ENCODE data around the gene PPM1D. TPM values are rescaled to one million over a fixed set of nuclear protein-coding genes. Genes with fewer than 3 reads are reported as not detected.
A peak's percentile ranks its signal among the peaks of the same experiment; 100 is the strongest.
"Not testable (repeated sequence)": the region's sequence is repeated elsewhere in the genome, so short reads cannot be mapped to it uniquely, and the experiment has no call there.

Gene PPM1D
- polyA plus RNA-seq, 12 donors = 9.7 to 16.4 (median 10.7) TPM; not detected in 2

DNA sequence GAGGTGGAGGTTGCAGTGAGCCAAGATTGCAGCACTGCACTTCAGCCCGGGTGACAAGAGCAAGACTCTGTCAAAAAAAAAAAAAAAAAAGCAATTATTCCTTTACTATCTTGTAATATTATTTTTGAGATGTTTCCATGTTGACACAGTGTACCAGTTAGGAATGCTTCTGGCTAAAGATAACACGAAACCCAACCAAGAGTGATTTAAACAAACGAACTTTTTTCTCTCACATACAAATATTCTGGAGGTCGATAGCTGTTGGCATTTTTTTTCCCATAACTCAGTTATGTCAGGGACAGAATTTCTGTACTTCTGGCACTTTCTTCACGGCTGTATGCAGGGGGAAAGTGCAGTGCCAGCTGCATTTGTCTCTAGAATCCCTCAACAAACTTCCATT is 9.9 kb upstream of the PPM1D start:
- no peak for DNase-seq

DNA sequence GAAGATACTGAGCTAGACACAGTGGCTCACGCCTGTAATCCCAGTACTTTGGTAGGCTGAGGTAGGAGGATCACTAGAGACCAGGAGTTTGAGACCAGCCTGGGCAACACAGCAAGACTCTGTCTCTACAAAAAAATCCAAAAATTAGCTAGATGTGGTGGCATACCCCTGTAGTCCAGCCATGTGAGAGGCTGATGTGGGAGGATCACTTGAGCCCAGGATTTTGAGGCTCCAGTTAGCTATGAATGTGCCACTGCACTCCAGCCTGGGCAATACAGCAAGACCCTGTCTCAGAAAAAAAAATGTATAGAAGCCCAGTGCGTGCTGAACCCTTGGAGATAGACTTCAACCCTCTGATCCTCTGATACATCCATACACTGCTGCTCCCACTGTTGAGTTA is 7.2 kb upstream of the PPM1D start:
- no peak for DNase-seq

DNA sequence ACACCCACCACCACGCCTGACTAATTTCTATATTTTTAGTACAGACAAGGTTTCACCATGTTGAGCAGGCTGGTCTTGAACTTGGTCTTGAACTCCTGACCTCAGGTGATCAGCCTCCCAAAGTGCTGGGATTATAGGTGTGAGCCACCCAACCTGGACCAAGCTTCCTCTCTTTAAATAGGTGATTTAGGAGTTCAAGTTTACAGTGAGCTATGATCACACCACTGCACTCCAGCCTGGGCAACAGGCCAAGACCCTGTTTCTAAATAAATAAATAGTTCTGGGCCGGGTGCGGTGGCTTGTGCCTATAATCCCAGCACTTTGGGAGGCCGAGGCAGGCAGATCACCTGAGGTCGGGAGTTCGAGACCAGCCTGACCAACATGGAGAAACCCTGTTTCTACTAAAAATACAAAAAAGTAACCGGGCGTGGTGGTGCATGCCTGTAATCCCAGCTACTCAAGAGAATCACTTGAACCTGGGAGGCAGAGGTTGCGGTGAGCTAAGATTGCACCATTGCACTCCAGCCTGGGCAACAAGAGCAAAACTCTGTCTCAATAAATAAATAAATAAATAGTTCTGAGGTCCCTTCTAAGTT is 6.5 kb upstream of the PPM1D start:
- DNase-seq = not testable (repeated sequence)

DNA sequence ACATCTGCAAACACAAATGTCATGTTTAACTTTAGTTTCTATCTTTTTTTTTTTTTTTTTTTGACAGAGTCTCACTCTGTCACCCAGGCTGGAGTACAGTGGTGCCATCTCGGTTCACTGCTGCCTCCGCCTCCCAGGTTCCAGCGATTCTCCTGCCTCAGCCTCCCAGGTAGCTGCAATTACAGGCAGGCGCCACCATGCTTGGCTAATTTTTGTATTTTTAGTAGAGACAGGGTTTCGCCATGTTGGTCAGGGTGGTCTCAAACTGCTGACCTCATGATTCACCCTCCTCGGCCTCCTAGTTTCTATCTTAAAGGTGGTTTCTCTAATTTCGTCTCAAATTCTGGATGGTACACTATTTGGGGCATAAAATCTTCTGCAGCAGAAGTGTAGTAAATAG is 5.8 kb upstream of the PPM1D start:
- DNase-seq = not testable (repeated sequence)

DNA sequence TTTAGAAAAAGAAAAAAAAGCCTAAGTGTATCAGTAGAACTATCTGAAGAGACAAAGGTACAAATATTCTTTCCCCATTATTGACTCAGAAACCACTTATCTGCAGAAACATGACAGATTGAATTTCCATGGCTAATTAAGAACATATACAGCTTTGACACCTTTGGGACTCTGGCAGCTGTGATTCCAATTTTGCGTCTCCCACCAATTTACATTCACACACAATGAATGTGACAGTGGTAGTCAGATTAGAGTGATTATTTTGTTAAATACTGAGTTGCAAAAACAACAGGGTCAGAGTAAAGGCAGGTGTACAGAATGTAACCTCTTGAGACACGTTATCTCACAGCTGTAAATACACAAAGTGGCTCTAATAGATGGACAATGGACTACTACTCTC is 5.3 kb upstream of the PPM1D start:
- DNase-seq = no peak

DNA sequence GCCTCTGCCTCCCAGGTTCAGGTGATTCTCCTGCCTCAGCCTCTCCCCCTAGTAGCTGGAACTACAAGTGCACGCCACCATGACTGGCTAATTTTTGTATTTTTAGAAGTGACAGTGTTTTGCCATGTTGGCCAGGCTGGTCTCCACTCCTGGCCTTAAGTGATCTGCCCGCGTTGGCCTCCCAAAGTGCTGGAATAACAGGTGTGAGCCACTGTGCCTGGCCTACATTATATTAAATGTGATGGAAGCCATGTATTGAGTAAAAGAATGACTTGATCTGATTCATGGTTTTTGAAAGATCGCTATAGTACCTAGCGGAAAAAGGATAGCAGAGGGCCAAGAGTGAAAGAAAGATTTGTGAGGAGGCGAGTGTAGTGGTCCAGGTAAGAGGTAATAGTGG is 2.7 kb upstream of the PPM1D start:
- no peak for DNase-seq

DNA sequence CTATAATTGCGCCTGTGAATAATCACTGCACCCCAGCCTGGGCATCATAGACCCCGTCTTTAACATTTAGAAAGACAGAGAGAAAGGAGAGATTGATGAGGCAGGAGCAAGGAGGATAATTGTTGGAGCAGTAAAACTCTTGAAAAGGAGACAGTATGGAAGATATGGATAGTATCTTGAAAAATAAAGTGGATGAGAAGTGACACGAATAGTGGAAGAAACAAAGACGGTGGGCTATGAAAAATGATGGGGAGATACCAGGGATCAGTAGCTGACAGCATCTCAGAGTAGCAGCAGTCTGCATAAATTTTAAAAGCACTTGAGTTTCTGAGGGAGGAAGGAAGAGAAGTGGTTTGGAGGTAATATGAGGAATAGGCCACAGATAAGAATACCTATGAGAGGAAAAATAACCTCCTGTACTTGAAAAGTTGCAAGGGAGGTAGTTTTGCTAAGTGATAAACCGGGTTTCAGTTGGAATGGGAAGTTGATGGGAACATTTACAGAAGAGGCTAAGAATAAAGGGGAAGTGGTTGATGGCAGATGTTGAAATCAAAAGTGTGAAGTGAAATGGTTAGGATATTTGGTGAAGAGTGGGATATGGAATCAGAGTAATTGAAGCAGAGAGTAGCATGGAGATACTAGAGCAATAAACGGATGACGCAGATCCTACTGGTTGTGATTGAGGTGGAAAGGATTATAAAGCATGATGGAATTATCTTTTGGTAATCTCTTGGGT is 1.8 kb upstream of the PPM1D start:
- DNase-seq = no peak

DNA sequence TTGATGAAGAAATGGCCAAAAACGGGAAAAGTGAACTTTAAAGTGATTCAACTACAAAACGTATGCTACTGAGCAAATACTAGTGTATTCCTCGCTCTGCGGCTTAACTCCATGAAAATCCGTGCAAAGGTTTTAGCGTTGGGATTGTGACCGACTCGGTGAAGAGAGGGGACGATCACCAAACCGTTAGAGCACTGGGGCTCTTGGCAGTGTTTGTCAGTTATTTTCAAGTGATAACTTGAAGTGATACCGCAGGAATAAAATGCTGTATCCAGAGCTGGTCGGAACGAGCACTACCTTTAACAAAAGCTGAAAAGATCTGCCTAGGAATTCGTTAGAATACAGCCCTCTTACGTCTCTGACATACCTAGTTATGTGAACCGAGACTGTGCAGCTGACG is 773 bp upstream of the PPM1D start:
- DNase-seq = no peak

DNA sequence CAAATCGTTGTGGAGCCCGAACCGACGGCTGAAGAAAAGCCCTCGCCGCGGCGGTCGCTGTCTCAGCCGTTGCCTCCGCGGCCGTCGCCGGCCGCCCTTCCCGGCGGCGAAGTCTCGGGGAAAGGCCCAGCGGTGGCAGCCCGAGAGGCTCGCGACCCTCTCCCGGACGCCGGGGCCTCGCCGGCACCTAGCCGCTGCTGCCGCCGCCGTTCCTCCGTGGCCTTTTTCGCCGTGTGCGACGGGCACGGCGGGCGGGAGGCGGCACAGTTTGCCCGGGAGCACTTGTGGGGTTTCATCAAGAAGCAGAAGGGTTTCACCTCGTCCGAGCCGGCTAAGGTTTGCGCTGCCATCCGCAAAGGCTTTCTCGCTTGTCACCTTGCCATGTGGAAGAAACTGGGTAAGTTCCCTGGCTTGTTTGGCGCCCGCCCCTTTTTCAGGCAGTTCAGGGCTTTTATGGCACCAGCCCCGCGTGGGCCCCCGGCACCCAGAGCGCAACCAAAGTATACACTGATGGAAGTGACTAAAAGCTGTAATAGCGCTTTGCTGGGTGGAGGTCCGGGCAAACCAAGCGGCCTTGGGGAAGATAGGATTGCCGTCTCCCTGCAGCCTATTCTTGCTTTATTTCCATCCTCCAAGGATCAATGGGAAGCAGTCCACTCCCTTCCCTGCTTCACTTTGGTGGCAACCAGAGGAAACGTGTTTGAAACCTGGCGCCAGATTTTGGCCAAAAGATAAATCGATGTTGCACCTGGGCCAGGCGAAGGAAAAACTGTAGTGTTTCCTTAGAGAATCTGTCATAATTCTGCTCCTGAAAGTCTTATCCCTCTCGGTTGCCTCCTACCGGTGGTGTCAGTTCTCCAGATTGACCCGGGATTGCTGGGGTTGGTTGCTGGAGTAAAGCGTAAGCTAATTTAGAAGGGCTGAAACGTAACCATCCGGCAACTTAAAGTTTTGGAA is 775 bp downstream of the PPM1D start:
- peak; percentile 77 for DNase-seq

DNA sequence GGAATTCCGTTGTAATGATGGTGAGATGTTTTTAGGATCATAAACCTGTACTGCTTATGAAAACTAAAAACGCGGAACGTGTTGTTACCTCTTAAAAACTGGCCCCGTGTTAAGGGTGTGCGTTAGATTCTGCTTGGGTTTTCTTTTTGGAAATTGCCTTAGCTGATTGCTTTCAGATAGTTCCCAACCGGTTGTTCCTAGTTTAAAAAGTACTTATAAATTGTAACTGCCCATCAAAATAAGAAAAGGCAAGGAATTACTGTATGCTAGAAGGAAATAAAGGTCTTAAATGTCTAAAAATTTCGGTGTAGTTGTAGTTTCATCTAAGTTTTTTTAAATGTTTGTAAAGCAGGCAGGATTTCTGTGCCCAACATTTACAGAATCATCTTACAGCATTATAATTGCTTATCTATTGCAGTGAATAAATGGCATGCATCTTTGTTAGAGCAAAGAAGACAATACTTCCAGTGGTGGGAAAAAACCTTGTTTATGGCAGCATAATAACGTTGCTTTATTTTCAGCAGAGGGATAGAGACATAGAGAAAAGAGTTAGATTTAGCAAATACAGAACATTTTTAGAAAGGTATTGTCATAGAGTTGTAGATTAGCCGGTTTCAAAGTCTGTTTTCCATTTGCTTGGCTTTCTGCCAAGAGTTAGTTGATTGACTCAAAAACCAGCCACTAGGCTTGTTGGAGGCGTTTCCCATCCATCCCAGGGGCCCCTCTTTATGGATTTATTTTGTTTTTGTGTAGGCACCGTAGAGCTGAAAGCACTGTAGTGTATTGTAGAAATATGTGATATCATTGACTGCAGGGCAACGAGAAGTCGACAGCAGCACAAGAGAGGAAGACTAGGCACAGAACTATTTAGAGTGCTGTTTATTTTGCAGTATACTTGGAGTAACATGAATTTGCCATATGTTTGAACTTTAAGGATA is 1.7 kb downstream of the PPM1D start:
- DNase-seq = peak; percentile 91

DNA sequence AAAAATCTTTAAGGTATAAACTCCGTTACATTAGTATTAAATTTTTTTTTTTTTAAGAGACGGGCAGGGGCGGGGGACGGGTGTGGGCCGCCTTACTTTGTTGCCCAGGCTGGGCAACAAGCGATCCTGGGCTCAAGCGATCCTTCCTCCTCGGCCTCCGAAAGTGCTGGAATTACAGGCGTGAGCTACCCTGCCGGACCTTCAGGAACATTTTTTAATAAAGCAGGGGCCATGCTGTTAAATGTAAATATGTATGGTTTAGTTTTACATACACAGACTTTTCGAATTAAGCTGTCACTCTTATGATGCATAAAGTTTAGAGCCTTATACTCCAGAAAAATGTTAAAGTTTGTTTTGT is 2.4 kb downstream of the PPM1D start:
- DNase-seq = no peak

DNA sequence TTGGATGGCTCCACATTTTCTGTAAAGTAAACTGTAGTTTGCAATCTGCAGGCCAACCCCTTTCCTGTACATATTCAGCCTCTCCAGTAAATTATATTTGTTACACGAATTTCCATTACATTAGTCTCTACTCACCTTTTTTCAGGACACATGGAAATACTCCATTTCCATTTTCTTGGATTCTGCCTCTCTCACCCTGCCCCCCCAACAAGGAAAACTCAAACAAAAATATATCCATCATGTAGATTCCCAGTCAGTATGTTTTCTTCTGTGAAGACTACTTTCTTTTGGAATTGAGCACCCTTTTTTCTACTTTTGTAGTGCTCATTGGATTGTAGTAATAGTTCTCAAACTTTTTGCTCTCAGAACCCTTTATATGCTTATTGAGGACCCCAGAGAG is 2.9 kb downstream of the PPM1D start:
- no peak for DNase-seq

DNA sequence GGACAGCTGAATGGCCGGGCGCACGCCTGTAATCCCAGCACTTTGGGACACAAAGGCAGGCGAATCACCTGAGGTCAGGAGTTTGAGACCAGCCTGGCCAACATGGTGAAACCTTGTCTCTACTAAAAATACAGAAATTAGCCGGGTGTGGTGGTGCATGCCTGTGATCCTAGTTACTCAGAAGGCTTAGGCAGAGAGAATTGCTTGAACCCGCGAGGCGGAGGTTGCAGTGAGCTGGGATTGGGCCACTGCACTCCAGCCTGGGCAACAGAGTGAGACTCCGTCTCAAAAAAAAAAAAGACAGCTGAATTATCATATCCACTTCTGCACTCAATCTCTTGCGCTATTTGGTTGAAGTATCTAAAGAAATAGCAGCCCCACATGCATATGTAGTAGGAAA is 3.5 kb downstream of the PPM1D start:
- not testable (repeated sequence) for DNase-seq

DNA sequence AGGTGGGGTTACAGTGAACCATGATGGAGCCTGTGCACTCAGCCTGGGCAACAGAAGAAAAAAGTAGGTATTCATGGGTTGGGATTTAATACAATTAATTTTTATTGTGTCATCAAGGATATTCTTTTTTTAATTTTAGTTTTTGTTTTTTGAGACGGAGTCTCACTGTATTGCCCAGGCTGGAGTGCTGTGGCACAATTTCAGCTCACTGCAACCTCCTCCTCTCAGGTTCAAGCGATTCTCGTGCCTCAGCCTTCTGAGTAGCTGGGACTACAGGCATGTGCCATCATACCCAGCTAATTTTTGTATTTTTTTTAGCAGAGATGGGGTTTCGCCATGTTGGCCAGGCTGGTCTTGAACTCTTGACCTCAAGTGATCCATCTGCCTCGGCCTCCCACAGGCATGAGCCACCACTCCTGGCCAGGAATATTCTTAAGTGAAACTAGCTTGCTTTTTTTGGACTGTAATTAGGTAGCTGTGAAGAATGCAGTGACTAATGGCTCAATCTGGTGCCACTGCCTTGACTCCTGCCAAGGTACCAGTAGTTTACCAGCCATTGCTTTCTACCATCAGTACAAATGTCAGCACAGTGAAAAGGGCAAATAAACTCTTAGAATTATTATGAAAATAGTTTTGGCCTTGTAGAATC is 4.8 kb downstream of the PPM1D start:
- DNase-seq = no peak

DNA sequence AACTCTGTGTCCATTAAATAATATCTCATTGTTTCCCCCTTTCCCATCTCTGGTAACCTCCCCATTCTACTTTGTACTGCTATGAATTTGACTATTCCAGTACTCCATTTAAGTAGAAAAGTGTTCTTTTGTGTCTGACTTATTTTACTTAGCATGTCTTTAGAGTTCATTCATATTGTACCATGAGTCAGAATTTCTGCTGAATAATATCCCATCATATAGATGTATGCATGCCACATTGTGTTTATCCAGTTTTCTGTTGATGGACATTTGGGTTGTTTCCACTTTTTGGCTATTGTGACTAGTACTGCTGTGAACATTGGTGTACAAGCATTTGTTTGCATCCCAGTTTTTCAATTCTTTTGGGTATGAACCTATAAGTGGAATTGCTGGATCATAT is 6.0 kb downstream of the PPM1D start:
- no peak for DNase-seq

DNA sequence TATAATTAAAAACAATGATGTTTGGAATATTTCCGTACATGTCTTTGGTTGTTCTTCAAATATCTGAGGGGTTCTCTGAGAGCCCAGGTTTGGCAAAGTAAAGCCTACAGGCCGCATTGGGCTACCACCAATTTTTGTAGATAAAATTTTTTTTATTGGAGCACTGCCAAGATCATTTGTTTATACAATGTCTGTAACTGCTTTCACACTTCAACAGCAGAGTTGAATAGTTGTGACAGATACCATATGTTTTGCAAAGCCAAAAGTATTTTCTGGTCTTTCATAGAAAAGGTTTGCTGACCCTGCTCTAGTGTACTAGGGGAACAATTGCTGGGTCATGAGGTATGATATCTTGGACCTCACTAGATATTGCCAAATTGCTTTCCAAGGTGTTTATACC is 10.5 kb downstream of the PPM1D start:
- no peak for DNase-seq

DNA sequence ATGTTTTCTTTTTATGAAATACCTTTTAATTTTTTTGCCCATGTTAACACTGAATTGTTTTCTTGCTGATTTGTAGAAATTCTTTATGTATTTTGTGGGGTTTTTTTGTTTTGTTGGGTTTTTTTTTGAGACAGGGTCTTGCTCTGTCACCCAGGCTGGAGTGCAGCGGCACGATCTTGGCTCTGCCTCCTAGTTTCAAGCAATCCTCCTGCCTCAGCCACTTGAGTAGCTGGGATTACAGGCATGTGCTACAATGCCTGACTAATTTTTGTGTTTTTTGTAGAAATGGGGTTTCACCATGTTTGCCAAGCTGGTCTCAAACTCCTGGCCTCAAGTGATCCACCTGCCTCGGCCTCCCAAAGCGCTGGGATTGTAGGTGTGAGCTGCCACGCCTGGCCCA is 11.3 kb downstream of the PPM1D start:
- DNase-seq = not testable (repeated sequence)

DNA sequence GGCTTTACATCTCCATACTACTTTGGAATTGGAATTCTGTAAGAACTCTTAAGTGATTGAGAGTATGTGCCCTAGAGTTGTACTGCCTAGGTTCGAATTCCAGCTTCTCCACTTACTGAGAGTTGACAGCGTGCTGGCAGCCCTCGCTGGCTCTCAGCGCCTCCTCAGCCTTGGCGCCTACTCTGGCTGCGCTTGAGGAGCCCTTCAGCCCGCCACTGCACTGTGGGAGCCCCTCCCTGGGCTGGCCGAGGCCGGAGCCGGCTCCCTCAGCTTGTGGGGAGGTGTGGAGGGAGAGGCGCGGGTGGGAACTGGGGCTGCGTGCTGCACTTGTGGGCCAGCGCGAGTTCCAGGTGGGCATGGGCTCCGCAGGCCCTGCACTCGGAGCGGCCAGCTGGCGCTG is 13.3 kb downstream of the PPM1D start:
- no peak for DNase-seq

DNA sequence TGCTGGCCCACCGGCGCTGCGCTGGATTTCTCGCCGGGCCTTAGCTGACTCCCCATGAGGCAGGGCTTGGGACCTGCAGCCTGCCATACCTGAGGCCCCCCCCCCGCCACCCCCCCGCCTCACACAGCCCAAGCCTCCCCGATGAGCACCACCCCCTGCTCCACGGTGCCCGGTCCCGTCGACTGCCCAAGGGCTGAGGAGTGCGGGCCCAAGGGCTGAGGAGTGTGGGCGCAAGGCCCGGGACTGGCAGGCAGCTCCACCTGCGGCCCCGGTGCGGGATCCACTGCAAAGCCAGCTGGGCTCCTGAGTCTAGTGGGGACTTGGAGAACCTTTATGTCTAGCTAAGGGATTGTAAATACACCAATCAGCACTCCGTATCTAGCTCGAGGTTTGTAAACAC is 13.8 kb downstream of the PPM1D start:
- not testable (repeated sequence) for DNase-seq

DNA sequence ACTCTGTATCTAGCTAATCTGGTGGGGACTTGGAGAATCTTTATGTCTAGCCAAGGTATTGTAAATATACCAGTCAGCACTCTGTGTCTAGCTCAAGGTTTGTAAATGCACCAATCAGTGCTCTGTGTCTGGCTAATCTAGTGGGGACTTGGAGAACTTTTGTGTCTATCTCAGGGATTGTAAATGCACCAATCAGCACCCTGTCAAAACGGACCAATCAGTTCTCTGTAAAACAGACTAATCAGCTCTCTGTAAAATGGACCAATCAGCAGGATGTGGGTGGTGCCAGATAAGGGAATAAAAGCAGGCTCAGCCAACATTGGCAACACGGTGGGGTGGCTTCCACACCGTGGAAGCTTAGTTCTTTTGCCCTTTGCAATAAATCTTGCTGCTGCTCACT is 14.3 kb downstream of the PPM1D start:
- not testable (repeated sequence) for DNase-seq

DNA sequence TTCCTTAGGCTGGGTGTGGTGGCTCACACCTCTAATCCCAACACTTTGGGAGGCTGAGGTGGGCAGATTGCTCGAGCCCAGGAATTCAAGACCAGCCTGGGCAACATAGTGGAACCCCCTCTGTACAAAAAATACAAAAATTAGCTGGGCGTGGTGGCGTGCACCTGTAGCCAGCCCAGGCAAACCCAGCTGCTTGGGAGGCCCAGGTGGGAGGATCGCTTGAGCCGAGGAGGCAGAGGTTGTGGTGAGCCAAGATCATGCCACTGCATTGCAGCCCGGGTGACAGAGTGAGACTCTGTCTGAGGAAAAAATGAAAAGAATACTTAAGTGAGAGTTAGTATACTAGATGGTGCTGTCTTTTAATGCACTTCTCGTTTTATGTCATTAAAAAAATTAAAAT is 15.1 kb downstream of the PPM1D start:
- DNase-seq = no peak

All from muscle of arm (tissue), 12 donors.